Astrocyte (in vitro differentiated cells and primary cell): ENCODE results near the gene IGFBPL1. TPM values are rescaled to one million over a fixed set of nuclear protein-coding genes. Genes with fewer than 3 reads are reported as not detected.

Experiments used
- DNase-seq: peaks from one replicate; pipeline ENCODE4 v3.0.0-alpha.2; 2010; ENCODE audit warnings: low read depth
- FAIRE-seq: peaks from 2 replicates; lab custom pipeline; 2011; peaks lifted over from hg19 to GRCh38; lab: Jason Lieb, UNC
- H2AFZ ChIP-seq: 2 replicates; pipeline ENCODE4 v1.6.0; 2012; ENCODE audit warnings: low read depth, low read length, inconsistent platforms
- H3K27ac ChIP-seq: 2 replicates; pipeline ENCODE4 v1.5.1; 2011; ENCODE audit warnings: low read depth, low read length, inconsistent platforms
- H3K27me3 ChIP-seq: 2 replicates; pipeline ENCODE4 v1.6.0; 2011; ENCODE audit warnings: low read length, inconsistent platforms; ENCODE audit not compliant: insufficient read depth
- H3K36me3 ChIP-seq: 2 replicates; pipeline ENCODE4 v1.5.1; 2011; ENCODE audit warnings: low read length, inconsistent platforms; ENCODE audit not compliant: insufficient read depth
- H3K4me1 ChIP-seq: 2 replicates; pipeline ENCODE4 v1.5.1; 2011; ENCODE audit warnings: low read length, inconsistent platforms; ENCODE audit not compliant: insufficient read depth
- H3K4me2 ChIP-seq: 2 replicates; pipeline ENCODE4 v1.6.0; 2012; ENCODE audit warnings: low read length, inconsistent platforms
- H3K4me3 ChIP-seq: 2 replicates; pipeline ENCODE4 v1.5.1; 2011; ENCODE audit warnings: low read depth, mild to moderate bottlenecking, low read length, inconsistent platforms; ENCODE audit not compliant: insufficient read depth
- H3K79me2 ChIP-seq: 2 replicates; pipeline ENCODE4 v1.6.0; 2012; ENCODE audit warnings: mild to moderate bottlenecking, low read length, inconsistent platforms; ENCODE audit not compliant: insufficient read depth
- H3K9ac ChIP-seq: 2 replicates; pipeline ENCODE4 v1.6.0; 2012; ENCODE audit warnings: mild to moderate bottlenecking, low read length, inconsistent platforms
- H3K9me3 ChIP-seq: 2 replicates; pipeline ENCODE4 v1.5.1; 2012; ENCODE audit warnings: low read depth, mild to moderate bottlenecking, low read length, inconsistent platforms; ENCODE audit not compliant: insufficient read depth
- H4K20me1 ChIP-seq: 2 replicates; pipeline ENCODE4 v1.6.0; 2012; ENCODE audit warnings: low read length, inconsistent platforms; ENCODE audit not compliant: insufficient read depth
- H3K27ac Mint-ChIP-seq: one replicate; pipeline ENCODE4 v1.8.0; 2021; ENCODE audit warnings: mild to moderate bottlenecking, mixed read lengths; ENCODE audit not compliant: unreplicated experiment
- H3K27me3 Mint-ChIP-seq: one replicate; pipeline ENCODE4 v1.8.0; 2021; ENCODE audit warnings: low read depth, mixed read lengths; ENCODE audit not compliant: unreplicated experiment
- H3K36me3 Mint-ChIP-seq: one replicate; pipeline ENCODE4 v1.8.0; 2021; ENCODE audit warnings: low read depth, mixed read lengths; ENCODE audit not compliant: unreplicated experiment
- H3K4me1 Mint-ChIP-seq: one replicate; pipeline ENCODE4 v1.8.0; 2021; ENCODE audit warnings: low read depth, mixed read lengths; ENCODE audit not compliant: unreplicated experiment
- H3K4me3 Mint-ChIP-seq: one replicate; pipeline ENCODE4 v1.8.0; 2021; ENCODE audit warnings: mild to moderate bottlenecking, moderate library complexity, mixed read lengths; ENCODE audit not compliant: unreplicated experiment
- H3K9me3 Mint-ChIP-seq: one replicate; pipeline ENCODE4 v1.8.0; 2021; ENCODE audit warnings: mild to moderate bottlenecking, mixed read lengths; ENCODE audit not compliant: unreplicated experiment
- EZH2 ChIP-seq: IDR thresholded peaks from 2 replicates; pipeline ENCODE4 v1.6.1; 2012; ENCODE audit warnings: mild to moderate bottlenecking, low read length, inconsistent platforms; ENCODE audit not compliant: insufficient read depth
- total RNA-seq: library from RNA; stranded (reverse); gene quantifications from 2 replicates; pipeline ENCODE4 v1.2.1, GENCODE V29; 2021
- TF ChIP-seq, protein P1 (sequence below): IDR thresholded peaks from 2 replicates; pipeline ENCODE4 v1.5.1; 2011; ENCODE audit warnings: low read depth, mild to moderate bottlenecking, inconsistent platforms, low read length, moderate library complexity; ENCODE audit not compliant: insufficient read depth

IGFBPL1 gene
- total RNA-seq, 1 donor from 2014 or later = 11.0 TPM

DNA sequence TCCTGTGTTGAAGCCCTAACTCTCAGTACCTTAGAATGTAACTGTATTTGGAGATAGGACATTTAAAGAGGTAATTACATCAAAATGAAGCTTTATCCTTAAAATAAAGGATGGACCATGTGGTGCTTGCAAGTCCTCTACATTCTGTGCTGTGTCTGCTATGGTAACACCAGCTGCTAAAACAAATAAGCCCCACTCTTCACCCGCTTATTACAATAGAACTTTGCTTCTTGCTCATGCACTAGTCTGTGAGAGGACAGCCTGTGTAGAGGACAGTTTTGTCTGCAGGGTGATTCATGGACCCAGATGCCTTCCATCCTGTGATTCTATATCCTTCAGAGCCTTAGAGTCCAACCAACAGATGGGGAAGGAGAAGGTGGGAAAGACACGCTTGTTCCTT is 12.5 kb upstream of the IGFBPL1 start:
- Histone ChIP-seq H4K20me1 (no peaks in the 10 kb centered on the region), H3K4me1 (peaks cover 11% of the 10 kb centered on the region), H3K27ac (no peak overlapping the region), H3K9me3 (no peaks in the 10 kb centered on the region), H3K36me3 (no peaks in the 10 kb centered on the region), H3K9ac (no peak overlapping the region), H3K4me2 (no peak overlapping the region), H3K27me3 (peaks cover 2% of the 10 kb centered on the region), H3K79me2 (no peaks in the 10 kb centered on the region), H2AFZ (peak overlapping the region; percentile 46), H3K4me3 (no peak overlapping the region)
- TF ChIP-seq, protein P1, sequence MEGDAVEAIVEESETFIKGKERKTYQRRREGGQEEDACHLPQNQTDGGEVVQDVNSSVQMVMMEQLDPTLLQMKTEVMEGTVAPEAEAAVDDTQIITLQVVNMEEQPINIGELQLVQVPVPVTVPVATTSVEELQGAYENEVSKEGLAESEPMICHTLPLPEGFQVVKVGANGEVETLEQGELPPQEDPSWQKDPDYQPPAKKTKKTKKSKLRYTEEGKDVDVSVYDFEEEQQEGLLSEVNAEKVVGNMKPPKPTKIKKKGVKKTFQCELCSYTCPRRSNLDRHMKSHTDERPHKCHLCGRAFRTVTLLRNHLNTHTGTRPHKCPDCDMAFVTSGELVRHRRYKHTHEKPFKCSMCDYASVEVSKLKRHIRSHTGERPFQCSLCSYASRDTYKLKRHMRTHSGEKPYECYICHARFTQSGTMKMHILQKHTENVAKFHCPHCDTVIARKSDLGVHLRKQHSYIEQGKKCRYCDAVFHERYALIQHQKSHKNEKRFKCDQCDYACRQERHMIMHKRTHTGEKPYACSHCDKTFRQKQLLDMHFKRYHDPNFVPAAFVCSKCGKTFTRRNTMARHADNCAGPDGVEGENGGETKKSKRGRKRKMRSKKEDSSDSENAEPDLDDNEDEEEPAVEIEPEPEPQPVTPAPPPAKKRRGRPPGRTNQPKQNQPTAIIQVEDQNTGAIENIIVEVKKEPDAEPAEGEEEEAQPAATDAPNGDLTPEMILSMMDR = no peak
- TF ChIP-seq EZH2 = no peak
- FAIRE-seq (no peak), DNase-seq (no peak)
- Mint-ChIP-seq H3K9me3 (no peaks in the 10 kb centered on the region), H3K27me3 (peaks cover 4% of the 10 kb centered on the region), H3K4me1 (peaks cover 30% of the 10 kb centered on the region), H3K36me3 (no peaks in the 10 kb centered on the region), H3K27ac (peak overlapping the region; percentile 70), H3K4me3 (no peak overlapping the region)

DNA sequence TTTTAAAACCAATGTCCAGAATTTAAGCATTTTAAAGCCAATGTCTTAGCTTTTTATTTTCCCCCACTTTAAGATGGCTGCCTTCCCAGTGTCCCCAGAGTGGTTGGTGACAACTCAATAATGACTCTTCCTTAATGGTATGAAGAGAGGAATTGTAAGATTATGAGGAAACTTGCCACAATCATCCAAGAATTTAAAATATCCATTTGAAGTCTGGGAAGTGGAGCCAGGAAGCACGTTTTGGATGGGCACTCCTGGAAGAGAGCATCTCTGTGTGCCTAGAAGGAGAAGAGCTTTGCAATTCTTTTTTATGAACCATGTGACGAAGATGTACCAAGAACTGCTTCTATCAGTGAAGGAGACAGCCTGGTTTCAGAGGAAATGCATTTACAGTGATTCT is 11.3 kb upstream of the IGFBPL1 start:
- TF ChIP-seq, protein P1 = no peak
- H3K27me3 Mint-ChIP-seq = peaks cover 6% of the 10 kb centered on the region
- Histone ChIP-seq H3K4me1 (peaks cover 11% of the 10 kb centered on the region), H3K9me3 (no peaks in the 10 kb centered on the region), H3K36me3 (no peaks in the 10 kb centered on the region), H3K27ac (no peak overlapping the region), H2AFZ (no peak overlapping the region), H4K20me1 (no peaks in the 10 kb centered on the region), H3K4me2 (no peak overlapping the region), H3K27me3 (peaks cover 8% of the 10 kb centered on the region), H3K4me3 (no peak overlapping the region), H3K9ac (no peak overlapping the region), H3K79me2 (no peaks in the 10 kb centered on the region)
- FAIRE-seq (peak; percentile 75), DNase-seq (no peak)
- H3K36me3 Mint-ChIP-seq = no peaks in the 10 kb centered on the region
- H3K9me3 Mint-ChIP-seq = no peaks in the 10 kb centered on the region
- peaks cover 30% of the 10 kb centered on the region for H3K4me1 Mint-ChIP-seq
- no peak overlapping the region for H3K27ac Mint-ChIP-seq
- no peak overlapping the region for H3K4me3 Mint-ChIP-seq

DNA sequence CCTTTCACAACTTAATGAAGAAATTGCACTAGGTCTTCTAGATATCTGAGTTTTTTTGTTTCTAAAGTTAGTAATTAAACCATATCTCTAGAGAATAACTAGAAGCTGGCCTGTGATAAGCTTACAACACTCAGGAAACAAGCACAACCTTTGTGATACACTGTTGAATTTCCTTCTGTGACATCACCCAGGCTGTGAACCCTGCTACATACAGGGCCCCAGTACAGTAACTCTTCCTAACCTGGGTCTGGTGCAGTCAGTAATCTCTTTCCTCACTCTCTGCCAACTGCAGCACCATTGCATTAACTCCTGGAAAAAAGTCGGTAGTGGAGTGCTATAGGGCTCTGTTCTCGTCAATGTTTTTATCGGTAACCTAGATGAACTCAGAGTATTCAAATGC is 10.6 kb upstream of the IGFBPL1 start:
- Mint-ChIP-seq H3K27me3 (peaks cover 10% of the 10 kb centered on the region), H3K4me3 (no peak overlapping the region), H3K36me3 (no peaks in the 10 kb centered on the region), H3K4me1 (peaks cover 30% of the 10 kb centered on the region), H3K9me3 (peaks cover 4% of the 10 kb centered on the region), H3K27ac (no peak overlapping the region)
- TF ChIP-seq EZH2 = no peak
- TF ChIP-seq, protein P1 = no peak
- Histone ChIP-seq H4K20me1 (no peaks in the 10 kb centered on the region), H3K27ac (no peak overlapping the region), H3K9ac (no peak overlapping the region), H3K9me3 (peaks cover 3% of the 10 kb centered on the region), H3K36me3 (no peaks in the 10 kb centered on the region), H3K79me2 (no peaks in the 10 kb centered on the region), H3K27me3 (peaks cover 13% of the 10 kb centered on the region), H3K4me1 (peaks cover 11% of the 10 kb centered on the region), H3K4me3 (no peak overlapping the region), H2AFZ (no peak overlapping the region), H3K4me2 (no peak overlapping the region)
- FAIRE-seq (peak; percentile 13), DNase-seq (no peak)
